HG02885 (cell line): Measurements from ENCODE around the gene GPR32.
"Not testable (repeated sequence)": the region's sequence is repeated elsewhere in the genome, so short reads cannot be mapped to it uniquely, and the experiment has no call there.

ENCODE experiments used
- ATAC-seq: cut with Tn5 transposase; IDR thresholded peaks from one replicate; pipeline ENCODE4 v1.9.1; 2021; ENCODE audit warnings: mild to moderate bottlenecking; ENCODE audit not compliant: unreplicated experiment, poor library complexity

Gene GPR32

GRCh38 chr19:50770164-50770563, at the start of gene GPR32:
GPR32 (plus strand) TSS chr19:50770464; CDS start chr19:50770601, 137 bp downstream.
- ATAC-seq = not testable (repeated sequence)

DNA sequence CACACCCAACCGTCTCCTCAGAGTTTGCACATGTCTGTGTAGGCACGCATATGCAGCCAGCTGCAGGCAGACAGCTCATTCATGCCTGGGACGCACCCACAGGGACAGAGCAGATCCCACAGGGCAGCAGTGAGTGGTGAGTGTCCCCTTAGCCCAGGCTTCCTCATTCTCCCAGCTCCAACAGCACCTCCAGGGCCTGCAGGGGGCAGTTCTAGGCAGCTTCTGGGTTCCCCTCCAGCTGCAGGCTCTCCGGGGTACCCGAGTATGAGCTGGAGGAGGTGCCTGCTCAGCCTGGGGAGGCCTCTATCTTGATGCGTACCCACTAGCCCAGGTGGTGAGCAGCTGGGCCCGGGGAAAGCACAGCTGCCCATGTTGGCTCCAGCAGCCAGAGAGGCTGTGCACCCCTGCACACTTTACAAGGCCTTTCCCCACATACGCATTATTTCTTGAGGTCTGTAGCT, 49.3 kb upstream of the GPR32 start:
- ATAC-seq = no peak

DNA sequence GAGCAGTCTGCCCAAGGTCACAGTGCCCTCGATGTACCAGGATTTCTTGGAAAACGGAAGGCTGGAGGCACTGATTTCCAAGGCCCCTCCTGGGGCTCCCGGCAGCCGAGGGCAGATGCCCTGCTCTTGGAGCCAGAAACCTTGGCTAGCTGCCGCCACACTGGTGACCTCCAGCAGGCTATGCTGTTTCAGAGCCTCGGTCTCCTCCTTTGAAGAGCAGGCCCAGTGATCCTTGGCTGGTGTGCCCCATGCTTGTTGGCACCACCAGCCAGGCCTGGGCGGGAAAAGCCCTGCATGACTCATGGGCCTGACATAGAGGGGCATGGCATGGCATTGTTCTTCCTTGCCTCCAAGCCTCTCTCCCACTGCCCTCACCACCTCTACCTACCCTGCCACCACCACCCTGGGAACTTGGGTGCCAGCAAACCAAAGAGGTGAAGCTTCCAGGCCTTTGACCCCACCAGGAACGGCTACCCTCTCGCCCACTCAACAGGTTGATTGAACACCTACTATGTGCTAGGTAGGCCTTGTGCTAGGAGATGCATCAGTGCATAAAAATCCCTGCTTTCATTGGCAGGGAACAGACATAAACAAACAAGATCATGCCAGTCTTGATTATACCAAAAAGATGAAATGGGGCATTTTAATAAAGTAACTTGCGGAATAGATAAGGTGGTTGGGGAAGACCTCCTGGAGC, 48.7 kb upstream of the GPR32 start:
- no peak for ATAC-seq

DNA sequence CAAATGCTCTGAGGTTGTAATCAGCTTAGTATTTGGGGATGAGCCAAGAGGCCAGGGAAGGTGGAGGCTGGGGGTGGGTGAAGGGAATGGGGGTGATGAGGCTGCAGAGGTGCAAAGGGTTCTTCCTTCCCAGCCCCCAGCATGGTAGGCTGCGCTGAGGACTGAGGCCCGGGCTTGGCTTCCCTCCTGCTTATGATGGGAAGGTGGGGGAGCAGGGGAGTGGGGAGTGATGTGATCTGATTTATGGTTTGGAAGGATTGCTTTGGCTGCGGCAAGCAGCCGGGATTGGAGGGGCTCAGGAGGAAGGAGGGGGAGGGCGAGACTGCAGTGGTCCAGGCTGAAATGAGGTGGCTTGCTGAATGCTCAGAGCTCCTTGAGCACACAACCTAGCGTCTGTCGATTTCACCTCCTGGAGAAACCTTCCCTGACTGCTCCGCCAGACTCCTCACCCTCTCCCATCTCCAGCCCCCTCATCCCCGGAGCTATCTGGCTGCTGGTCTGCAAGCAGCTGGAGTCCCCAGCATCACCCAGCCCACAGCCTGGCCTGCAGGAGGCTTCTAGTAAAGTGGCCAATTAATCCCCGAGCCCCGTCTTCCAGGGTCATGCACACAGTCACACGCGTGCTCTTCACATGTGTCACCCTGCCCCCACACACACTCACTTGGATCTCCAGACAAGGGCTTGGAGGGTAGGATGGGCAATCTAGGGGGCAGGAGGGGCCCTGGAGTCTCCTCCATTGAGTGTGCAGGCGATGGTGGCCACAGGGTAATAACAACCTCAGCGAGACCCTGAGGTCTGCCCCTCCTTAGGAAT, 47.9 kb upstream of the GPR32 start:
- no peak for ATAC-seq

DNA sequence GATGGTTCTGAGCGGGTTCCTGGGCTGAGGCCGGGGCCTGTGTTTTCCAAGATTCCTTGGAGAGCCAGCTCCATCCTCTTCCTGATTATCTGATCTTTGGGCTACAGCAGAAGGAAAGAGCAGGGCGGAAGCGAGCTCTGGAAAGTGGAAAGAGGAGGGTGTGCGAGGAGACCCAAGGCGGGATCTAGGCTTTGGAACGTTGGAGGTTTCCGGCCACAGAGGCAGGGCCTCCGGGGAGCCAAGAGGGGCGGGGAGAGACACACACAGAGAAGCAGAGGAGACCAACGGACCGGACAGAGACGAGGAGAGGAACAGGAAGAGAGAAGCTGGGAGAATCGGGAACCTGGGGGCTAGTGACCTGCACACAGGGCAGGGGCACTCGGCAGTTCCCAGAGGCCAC, 47.2 kb upstream of the GPR32 start, which contains the start of gene CLEC11A:
Gene CLEC11A, plus strand, starts transcription at position 296 of the 400 bp plus-strand sequence. CDS start 162 bp downstream, outside the sequence.
- ATAC-seq = no peak

DNA sequence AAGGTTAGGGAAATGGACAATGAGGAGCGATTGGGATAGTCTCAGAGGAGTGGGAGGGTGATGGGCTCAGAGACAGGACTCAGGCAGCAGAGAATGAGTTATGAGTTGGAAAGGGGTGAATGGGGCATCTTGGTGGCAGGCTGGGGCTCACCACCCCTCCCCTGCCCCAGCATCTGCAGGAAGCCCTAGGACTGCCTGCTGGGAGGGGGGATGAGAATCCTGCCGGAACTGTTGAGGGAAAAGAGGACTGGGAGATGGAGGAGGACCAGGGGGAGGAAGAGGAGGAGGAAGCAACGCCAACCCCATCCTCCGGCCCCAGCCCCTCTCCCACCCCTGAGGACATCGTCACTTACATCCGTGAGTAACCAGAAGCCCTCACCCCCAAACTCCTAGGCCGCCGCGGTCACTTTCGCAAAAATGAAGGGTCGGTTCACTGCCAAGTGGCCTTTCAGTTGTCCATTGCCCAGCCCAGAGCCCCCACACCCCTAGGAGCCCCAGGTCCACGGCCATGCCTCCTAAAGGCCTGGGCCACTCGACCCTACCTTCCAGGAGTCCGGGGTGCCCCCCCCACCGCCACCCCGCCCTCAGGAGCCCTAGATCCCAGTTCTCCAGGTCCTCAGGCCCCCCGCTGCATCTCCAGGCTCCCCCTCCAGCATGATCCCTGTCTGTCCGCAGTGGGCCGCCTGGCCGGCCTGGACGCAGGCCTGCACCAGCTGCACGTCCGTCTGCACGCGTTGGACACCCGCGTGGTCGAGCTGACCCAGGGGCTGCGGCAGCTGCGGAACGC, 46.3 kb upstream of the GPR32 start:
- no peak for ATAC-seq

DNA sequence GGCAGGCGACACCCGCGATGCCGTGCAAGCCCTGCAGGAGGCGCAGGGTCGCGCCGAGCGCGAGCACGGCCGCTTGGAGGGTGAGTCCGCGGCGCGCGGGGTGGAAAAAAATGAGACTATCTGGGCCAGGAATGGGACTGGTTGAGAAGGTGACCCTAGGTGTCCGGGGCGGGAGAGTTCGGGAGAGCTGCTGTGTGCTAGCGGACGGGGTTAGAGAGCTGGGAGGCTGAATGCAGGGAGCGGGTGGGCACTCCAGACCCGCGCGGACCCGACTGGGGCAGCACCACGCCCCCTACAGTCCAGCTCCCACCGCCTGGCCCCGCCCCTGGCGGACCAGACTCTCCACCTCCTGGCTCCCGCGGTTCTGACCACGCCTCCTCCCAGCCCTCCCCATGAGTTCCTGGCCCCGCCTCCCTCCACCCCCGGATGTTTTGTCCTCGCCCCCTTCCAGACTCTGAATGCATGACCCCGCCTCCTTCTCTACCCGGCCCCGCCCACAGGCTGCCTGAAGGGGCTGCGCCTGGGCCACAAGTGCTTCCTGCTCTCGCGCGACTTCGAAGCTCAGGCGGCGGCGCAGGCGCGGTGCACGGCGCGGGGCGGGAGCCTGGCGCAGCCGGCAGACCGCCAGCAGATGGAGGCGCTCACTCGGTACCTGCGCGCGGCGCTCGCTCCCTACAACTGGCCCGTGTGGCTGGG, 45.6 kb upstream of the GPR32 start:
- peak; percentile 80 for ATAC-seq

GRCh38 chr19:50725218-50725910, 44.9 kb upstream of the GPR32 start:
- peak; percentile 21 for ATAC-seq

DNA sequence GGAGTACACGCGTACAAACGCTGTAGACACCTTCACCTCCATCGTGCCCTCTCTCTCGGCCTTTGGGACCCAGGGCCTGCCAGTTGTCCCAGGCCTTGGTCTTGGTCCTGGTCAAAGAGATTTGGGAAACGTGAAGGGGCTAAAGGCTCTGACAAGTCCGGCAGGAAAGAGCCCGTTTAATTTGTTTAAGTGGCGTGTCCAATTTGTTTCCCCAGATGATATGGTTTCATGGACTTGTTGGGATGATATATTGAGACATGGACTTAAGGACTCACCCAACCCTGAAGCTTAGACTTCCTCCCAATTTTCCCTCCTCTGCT, 44.4 kb upstream of the GPR32 start:
- no peak for ATAC-seq

- ATAC-seq = no peak
Observed at GRCh38 chr19:50728084-50728737, 42.1 kb upstream of the GPR32 start.

DNA sequence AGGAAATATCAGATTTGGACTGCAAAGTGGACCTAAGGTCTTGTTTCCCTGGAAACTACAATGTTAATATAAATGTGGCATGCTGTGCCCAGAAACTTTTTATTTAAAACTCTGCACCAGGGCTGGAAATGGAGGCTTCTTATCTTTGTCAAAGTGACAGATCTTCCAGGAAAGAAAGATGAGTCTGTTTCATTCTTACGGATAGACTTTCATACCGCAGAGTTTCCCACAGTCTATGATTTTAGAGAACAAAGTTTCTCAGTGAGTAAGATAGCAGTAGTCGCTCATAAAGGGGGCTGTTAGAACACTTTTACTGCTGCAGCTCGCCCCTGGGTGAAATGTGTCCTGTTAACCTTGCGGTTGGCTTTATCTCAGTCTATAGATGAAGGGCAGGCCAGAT, 40.4 kb upstream of the GPR32 start:
- no peak for ATAC-seq

GRCh38 chr19:50735869-50736268, 34.4 kb upstream of the GPR32 start:
- no peak for ATAC-seq

- no peak for ATAC-seq
Observed at GRCh38 chr19:50736338-50736737, 33.9 kb upstream of the GPR32 start.

GRCh38 chr19:50739132-50739913, 30.9 kb upstream of the GPR32 start:
- ATAC-seq = no peak

GRCh38 chr19:50739914-50740426, 30.3 kb upstream of the GPR32 start:
- ATAC-seq = no peak

DNA sequence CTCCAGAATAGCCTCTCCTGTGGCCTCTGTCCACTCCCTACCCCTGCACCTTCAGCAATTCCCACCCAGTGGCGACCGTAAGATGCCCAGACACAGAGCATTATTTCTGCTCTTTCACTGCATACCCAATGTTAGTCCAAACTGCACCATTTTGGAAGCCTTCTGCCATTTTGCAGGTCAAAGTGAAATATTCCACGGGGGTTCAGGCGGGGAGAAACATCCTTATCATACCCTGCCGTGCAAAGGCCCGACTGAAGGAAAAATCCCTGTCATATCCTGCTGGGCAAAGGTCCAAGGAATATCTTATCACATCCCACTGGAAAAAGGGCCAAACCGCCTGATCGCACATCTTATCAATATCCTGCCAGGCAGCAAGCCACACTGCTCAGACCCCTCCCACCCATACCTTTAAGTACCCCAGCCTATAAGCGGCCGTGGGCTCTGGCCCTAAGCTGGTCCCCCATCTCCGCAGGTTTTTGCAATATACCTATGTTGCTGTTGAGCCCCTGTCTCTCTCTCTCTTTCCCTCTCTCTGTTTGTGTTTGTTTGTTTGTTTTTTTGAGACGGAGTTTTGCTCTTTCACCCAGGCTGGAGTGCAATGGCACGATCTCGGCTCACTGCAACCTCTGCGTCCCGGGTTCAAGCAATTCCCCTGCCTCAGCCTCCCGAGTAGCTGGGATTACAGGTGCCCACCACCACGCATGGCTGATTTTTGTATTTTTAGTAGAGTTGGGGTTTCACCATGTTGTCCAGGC, 28.9 kb upstream of the GPR32 start:
- ATAC-seq = no peak

DNA sequence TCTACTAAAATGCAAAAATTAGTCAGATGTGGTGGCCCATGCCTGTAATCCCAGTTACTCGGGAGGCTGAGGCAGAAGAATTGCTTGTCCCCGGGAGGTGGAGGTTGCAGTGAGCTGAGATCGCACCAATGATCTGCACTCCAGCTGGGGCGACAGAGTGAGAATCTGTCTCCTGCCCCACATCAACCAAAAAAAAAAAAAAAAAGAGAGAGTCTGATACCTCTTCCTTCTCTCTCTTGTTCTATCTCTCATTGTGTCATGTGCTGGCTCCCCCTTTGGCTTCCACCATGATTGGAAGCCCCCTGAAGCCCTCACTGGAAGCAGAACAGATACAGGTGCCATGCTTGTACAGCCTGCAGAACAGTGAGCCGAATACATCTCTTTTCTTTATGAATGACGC, 26.7 kb upstream of the GPR32 start:
- no peak for ATAC-seq

DNA sequence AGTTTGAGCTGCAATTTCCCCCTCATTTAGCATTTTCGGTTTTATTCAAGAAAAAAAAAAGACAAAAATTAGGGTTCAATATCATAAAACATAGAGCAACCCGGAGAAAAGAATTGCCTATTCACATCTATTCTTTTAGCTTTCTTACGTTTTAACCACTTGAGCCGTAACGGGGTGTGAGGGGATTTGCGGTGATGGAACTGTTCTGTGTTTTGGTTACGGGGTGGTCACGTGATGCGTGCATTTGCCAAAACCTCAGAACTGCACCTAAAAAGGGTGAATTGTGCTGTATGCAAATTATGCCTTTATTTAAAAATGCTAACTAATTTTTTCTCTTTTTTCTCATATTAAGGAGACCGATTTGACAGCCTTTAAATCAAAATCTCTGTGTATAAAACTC, 25.0 kb upstream of the GPR32 start:
- no peak for ATAC-seq
